Mesenchymal stem cell (in vitro differentiated cells and primary cell): ENCODE data around the gene DSCAM.

Experiments
- DNase-seq: peaks from one replicate; pipeline ENCODE4 v3.0.0-alpha.2; 2013
- H2AFZ ChIP-seq: one replicate; pipeline ENCODE4 v1.6.1; 2013; ENCODE audit warnings: low read depth, mild to moderate bottlenecking, control low read depth, inconsistent platforms, low read length, moderate library complexity
- H2AK5ac ChIP-seq: 2 replicates; pipeline ENCODE4 v1.6.1; 2013; ENCODE audit warnings: low read length, moderate library complexity, mild to moderate bottlenecking, inconsistent platforms; ENCODE audit not compliant: severe bottlenecking
- H2BK120ac ChIP-seq: one replicate; pipeline ENCODE4 v1.6.1; 2013; ENCODE audit warnings: low read depth, mild to moderate bottlenecking, inconsistent platforms, low read length, moderate library complexity
- H2BK12ac ChIP-seq, 2 experiments: one replicate each; pipeline ENCODE4 v1.6.1; 2013; ENCODE audit warnings: inconsistent platforms in 2 of 2, low read length in 2 of 2, mild to moderate bottlenecking in 2 of 2, moderate library complexity in 2 of 2, control low read depth in 1 of 2
- H2BK15ac ChIP-seq: one replicate; pipeline ENCODE4 v1.6.1; 2013; ENCODE audit warnings: mild to moderate bottlenecking, low read depth, inconsistent platforms; ENCODE audit not compliant: poor library complexity, severe bottlenecking
- H2BK5ac ChIP-seq: 2 replicates; pipeline ENCODE4 v1.6.1; 2013; ENCODE audit warnings: low read depth, mild to moderate bottlenecking, low read length, control low read depth, inconsistent platforms; ENCODE audit not compliant: poor library complexity, severe bottlenecking
- H3K14ac ChIP-seq, 2 experiments: one replicate each; pipeline ENCODE4 v1.6.1; 2013; ENCODE audit warnings: inconsistent platforms in 2 of 2, low read length in 2 of 2, control low read depth in 1 of 2, mild to moderate bottlenecking in 1 of 2, moderate library complexity in 1 of 2
- H3K18ac ChIP-seq, 2 experiments: one replicate each; pipeline ENCODE4 v1.6.1; 2013; ENCODE audit warnings: inconsistent platforms in 2 of 2, low read length in 2 of 2, control low read depth in 1 of 2, low read depth in 1 of 2, mild to moderate bottlenecking in 1 of 2
- H3K23ac ChIP-seq, 2 experiments: one replicate each; pipeline ENCODE4 v1.6.1; 2013; ENCODE audit warnings: inconsistent platforms in 2 of 2, low read length in 2 of 2, mild to moderate bottlenecking in 2 of 2, moderate library complexity in 2 of 2, control low read depth in 1 of 2
- H3K27ac ChIP-seq: 2 replicates; pipeline ENCODE4 v1.5.1; 2013; ENCODE audit warnings: mild to moderate bottlenecking, moderate library complexity, low read length, control low read depth, inconsistent platforms; ENCODE audit not compliant: poor library complexity, severe bottlenecking
- H3K27me3 ChIP-seq, 2 experiments: 2 replicates each; pipeline versions ENCODE4 v1.6.1 to v1.7.0; 2013; ENCODE audit warnings: low read length in 2 of 2, mild to moderate bottlenecking in 2 of 2, moderate library complexity in 2 of 2, control low read depth in 1 of 2, inconsistent platforms in 1 of 2; ENCODE audit not compliant: control insufficient read depth in 1 of 2, insufficient read depth in 1 of 2
- H3K36me3 ChIP-seq, 2 experiments: 2 replicates each; pipeline versions ENCODE4 v1.6.1 to v1.7.0; 2013; ENCODE audit warnings: low read length in 2 of 2, control low read depth in 1 of 2, inconsistent platforms in 1 of 2, low read depth in 1 of 2, mild to moderate bottlenecking in 1 of 2; ENCODE audit not compliant: insufficient read depth in 2 of 2, control insufficient read depth in 1 of 2
- H3K4ac ChIP-seq, 2 experiments: one replicate each; pipeline ENCODE4 v1.6.1; 2013; ENCODE audit warnings: inconsistent platforms in 2 of 2, low read length in 2 of 2, mild to moderate bottlenecking in 2 of 2, moderate library complexity in 2 of 2, control low read depth in 1 of 2, low read depth in 1 of 2
- H3K4me1 ChIP-seq: 2 replicates; pipeline ENCODE4 v1.6.1; 2013; ENCODE audit warnings: low read depth, low read length, control low read depth; ENCODE audit not compliant: control insufficient read depth, insufficient read depth
- H3K4me2 ChIP-seq: 2 replicates; pipeline ENCODE4 v1.6.1; 2013; ENCODE audit warnings: low read length, mild to moderate bottlenecking, inconsistent platforms; ENCODE audit not compliant: poor library complexity, severe bottlenecking
- H3K4me3 ChIP-seq, 2 experiments: 2 replicates each; pipeline versions ENCODE4 v1.5.1 to v1.7.0; 2013; ENCODE audit warnings: low read length in 2 of 2, mild to moderate bottlenecking in 2 of 2, control low read depth in 1 of 2, low read depth in 1 of 2; ENCODE audit not compliant: insufficient read depth in 1 of 2
- H3K79me1 ChIP-seq: replicated peaks from 2 replicates; pipeline ENCODE4 v1.6.1; 2013; ENCODE audit warnings: mild to moderate bottlenecking, control low read depth, low read length, inconsistent platforms; ENCODE audit not compliant: poor library complexity, severe bottlenecking
- H3K9ac ChIP-seq: 2 replicates; pipeline ENCODE4 v1.7.0; 2013; ENCODE audit warnings: mild to moderate bottlenecking, low read length, moderate library complexity
- H3K9me3 ChIP-seq: 2 replicates; pipeline ENCODE4 v1.7.0; 2013; ENCODE audit warnings: mild to moderate bottlenecking, low read length; ENCODE audit not compliant: control insufficient read depth
- H4K8ac ChIP-seq: one replicate; pipeline ENCODE4 v1.6.1; 2013; ENCODE audit warnings: inconsistent platforms, mild to moderate bottlenecking, low read length, moderate library complexity
- H4K91ac ChIP-seq: one replicate; pipeline ENCODE4 v1.6.1; 2013; ENCODE audit warnings: mild to moderate bottlenecking, low read length, inconsistent platforms
- WGBS: methylation state at CpG from one replicate; pipeline ENCODE4 v1.1.7; 2013; ENCODE audit warnings: mixed read lengths; 5-methylcytosine and 5-hydroxymethylcytosine counted together

The DSCAM gene

DNA sequence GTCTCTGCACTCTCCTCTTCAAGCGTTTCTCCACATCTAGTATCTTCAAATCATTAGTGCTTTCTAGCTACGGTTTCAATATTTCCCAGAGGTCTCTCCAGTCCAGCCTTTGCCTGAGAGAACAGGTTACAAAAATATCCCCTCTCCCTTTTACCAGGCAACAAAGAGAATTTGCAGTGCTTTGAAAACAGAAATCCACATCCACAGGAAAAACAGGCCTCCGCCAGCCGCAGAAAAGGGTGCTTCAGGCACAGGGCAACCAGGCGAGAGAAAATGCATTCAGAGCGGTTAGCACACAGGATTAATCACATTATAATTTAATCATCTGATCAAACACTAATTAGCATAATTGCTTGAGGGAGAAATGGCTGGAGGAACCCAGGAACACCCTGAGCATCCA, 13.8 kb downstream of the DSCAM start:
- Histone ChIP-seq H4K91ac (no peak overlapping the region), H2AFZ (no peak overlapping the region)
- 84% methylated on average over 6 of the region's 6 CpGs for WGBS

DNA sequence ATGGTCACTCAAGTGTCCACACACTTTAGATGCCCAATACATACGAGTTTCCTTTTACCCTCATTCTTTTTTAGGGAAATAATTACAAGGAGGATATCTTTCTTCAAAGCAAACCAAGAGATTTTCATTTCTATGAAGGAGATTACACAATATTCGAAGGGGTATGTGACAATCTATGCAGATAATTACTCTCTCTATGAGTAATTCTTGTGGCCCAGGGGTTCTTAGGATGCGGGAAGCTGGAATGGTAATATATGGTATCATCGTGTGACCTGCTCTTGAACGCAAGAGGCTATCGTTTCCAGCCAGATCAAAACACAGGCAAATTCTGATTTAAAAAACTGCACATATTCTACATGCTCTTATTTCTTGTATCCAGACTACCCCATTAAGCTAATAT, 14.6 kb downstream of the DSCAM start:
- Histone ChIP-seq H3K27ac (no peak overlapping the region), H3K4me3 (no peak overlapping the region), H3K9me3 (no peaks in the 10 kb centered on the region), H3K27me3 (no peaks in the 10 kb centered on the region), H4K8ac (no peak overlapping the region), H3K36me3 (no peaks in the 10 kb centered on the region), H3K23ac (no peak overlapping the region), H3K79me1 (no peaks in the 10 kb centered on the region), H3K14ac (no peak overlapping the region), H3K4ac (no peak overlapping the region), H2BK120ac (no peak overlapping the region), H3K9ac (no peak overlapping the region), H2BK5ac (no peak overlapping the region), H2BK15ac (no peak overlapping the region), H2BK12ac (no peak overlapping the region), H3K4me1 (no peaks in the 10 kb centered on the region), H3K18ac (no peak overlapping the region), H2AFZ (no peak overlapping the region), H3K4me2 (no peak overlapping the region), H4K91ac (no peak overlapping the region), H2AK5ac (no peak overlapping the region)
- WGBS = no CpG with 5 or more reads among the region's 6 CpGs
- DNase-seq = no peak

More for the DNA sequence above, 13.8 kb downstream of the DSCAM start:
- DNase-seq = no peak
- no peaks in the 10 kb centered on the region for H3K9me3 ChIP-seq
- no peak overlapping the region for H3K4ac ChIP-seq
- no peaks in the 10 kb centered on the region for H3K4me1 ChIP-seq
- no peaks in the 10 kb centered on the region for H3K27me3 ChIP-seq
- no peak overlapping the region for H3K4me2 ChIP-seq
- H3K36me3 ChIP-seq = no peaks in the 10 kb centered on the region
- no peak overlapping the region for H2BK5ac ChIP-seq
- no peak overlapping the region for H3K4me3 ChIP-seq
- H3K14ac ChIP-seq = no peak overlapping the region
- no peak overlapping the region for H2AK5ac ChIP-seq
- no peak overlapping the region for H2BK12ac ChIP-seq
- H2BK15ac ChIP-seq = no peak overlapping the region
- H3K79me1 ChIP-seq = no peaks in the 10 kb centered on the region
- H3K18ac ChIP-seq = no peak overlapping the region
- no peak overlapping the region for H3K23ac ChIP-seq
- H3K27ac ChIP-seq = no peak overlapping the region
- no peak overlapping the region for H3K9ac ChIP-seq
- no peak overlapping the region for H2BK120ac ChIP-seq
- H4K8ac ChIP-seq = no peak overlapping the region

DNA sequence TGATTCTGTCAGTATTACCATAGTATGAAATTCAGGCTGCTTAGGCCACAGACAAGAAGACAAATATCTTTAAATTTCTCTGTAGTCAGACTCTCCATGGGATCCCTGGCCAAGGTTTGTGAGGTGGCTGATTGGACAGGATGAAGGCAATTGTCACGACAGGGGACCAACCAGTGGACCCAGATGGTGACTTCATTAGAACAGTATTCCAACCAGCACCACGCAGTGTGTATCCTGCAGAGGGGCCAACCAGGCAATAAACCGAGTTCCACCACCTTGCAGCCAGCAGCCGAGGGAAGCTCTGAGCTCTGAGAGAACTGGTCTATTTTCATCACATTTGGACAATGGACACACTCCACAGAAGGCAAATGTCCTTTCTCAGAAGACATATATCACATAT, 16.1 kb downstream of the DSCAM start:
- 47% methylated on average over 4 of the region's 4 CpGs for WGBS
- DNase-seq = no peak
- Histone ChIP-seq H2BK120ac (no peak overlapping the region), H3K4me1 (no peaks in the 10 kb centered on the region), H3K4me2 (no peak overlapping the region), H3K36me3 (no peaks in the 10 kb centered on the region), H3K18ac (no peak overlapping the region), H3K4me3 (no peak overlapping the region), H4K91ac (no peak overlapping the region), H2BK15ac (no peak overlapping the region), H3K79me1 (no peaks in the 10 kb centered on the region), H2BK12ac (no peak overlapping the region), H3K27ac (no peak overlapping the region), H3K23ac (no peak overlapping the region), H3K9me3 (peaks cover 5% of the 10 kb centered on the region), H2AFZ (no peak overlapping the region), H2AK5ac (no peak overlapping the region), H3K9ac (no peak overlapping the region), H2BK5ac (no peak overlapping the region), H3K4ac (no peak overlapping the region), H3K14ac (no peak overlapping the region), H4K8ac (no peak overlapping the region), H3K27me3 (no peaks in the 10 kb centered on the region)

DNA sequence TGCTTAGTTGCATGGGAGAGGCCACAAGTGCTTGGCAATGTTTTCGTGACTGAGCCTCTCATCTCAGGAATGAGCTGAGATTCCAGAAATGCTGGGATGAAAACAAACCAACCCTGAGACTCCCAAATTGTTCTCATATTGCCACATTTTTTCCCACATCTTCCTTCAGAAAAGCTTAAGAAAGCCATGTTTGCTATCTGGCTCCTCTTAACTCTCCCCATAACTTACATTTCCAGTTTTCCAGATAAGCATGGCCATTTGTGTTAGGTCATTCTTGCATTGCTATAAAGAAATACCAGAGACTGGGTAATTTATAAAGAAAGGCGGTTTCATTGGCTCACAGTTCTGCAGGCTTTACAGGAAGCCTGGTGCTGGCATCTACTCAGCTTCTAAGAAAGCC, 17.2 kb downstream of the DSCAM start:
- Histone ChIP-seq H3K14ac (no peak overlapping the region), H2BK12ac (no peak overlapping the region), H3K9ac (no peak overlapping the region), H3K18ac (no peak overlapping the region), H3K4me3 (no peak overlapping the region), H3K4me1 (no peaks in the 10 kb centered on the region), H3K4me2 (no peak overlapping the region), H2AFZ (no peak overlapping the region), H2AK5ac (no peak overlapping the region), H2BK15ac (no peak overlapping the region), H3K9me3 (peaks cover 5% of the 10 kb centered on the region), H3K79me1 (no peaks in the 10 kb centered on the region), H3K4ac (no peak overlapping the region), H3K27me3 (no peaks in the 10 kb centered on the region), H3K27ac (no peak overlapping the region), H3K23ac (no peak overlapping the region), H4K91ac (no peak overlapping the region), H3K36me3 (no peaks in the 10 kb centered on the region), H2BK5ac (no peak overlapping the region), H4K8ac (no peak overlapping the region), H2BK120ac (no peak overlapping the region)
- no peak for DNase-seq
- 78% methylated on average over 2 of the region's 2 CpGs for WGBS
